SK-N-SH (cell line): ENCODE results near the gene CFDP1.

Source experiments
- CHD2 ChIP-seq: fragments of 150-350 bp; IDR thresholded peaks from 2 replicates; pipeline ENCODE4 v1.6.1; 2018; ENCODE audit warnings: low read length; ENCODE audit not compliant: partially characterized antibody
- CTCF ChIP-seq: fragments of 200-600 bp; sonication (generic); IDR thresholded peaks from 2 replicates; pipeline ENCODE4 v1.6.1; 2017; ENCODE audit warnings: antibody characterized with exemption, mild to moderate bottlenecking, moderate library complexity
- FOSL2 ChIP-seq: IDR thresholded peaks from 2 replicates; pipeline ENCODE4 v1.4.0; 2012; ENCODE audit warnings: low read depth, mild to moderate bottlenecking, moderate library complexity, borderline replicate concordance
- FOXJ3 ChIP-seq: sonication (generic); formaldehyde crosslinking; IDR thresholded peaks from 2 replicates; pipeline ENCODE4 v1.5.1; 2020; ENCODE audit warnings: mild to moderate bottlenecking, missing genetic modification reagents
- GABPA ChIP-seq: IDR thresholded peaks from 2 replicates; pipeline ENCODE4 v1.4.0; 2012; ENCODE audit warnings: low read depth, mild to moderate bottlenecking
- IRF3 ChIP-seq: fragments of 150-350 bp; IDR thresholded peaks from 2 replicates; pipeline ENCODE4 v1.6.1; 2016; ENCODE audit warnings: mild to moderate bottlenecking, low read depth, low read length
- NRF1 ChIP-seq: IDR thresholded peaks from 2 replicates; pipeline ENCODE4 v1.6.1; 2012; ENCODE audit warnings: low read depth, mild to moderate bottlenecking, low read length
- POLR2AphosphoS5 ChIP-seq: IDR thresholded peaks from 2 replicates; pipeline ENCODE4 v1.6.1; 2012; ENCODE audit warnings: low read depth, low read length
- RAD21 ChIP-seq: IDR thresholded peaks from 2 replicates; pipeline ENCODE4 v1.6.1; 2012; ENCODE audit warnings: mild to moderate bottlenecking, low read length
- RCOR1 ChIP-seq: fragments of 150-350 bp; IDR thresholded peaks from 2 replicates; pipeline ENCODE4 v1.6.1; 2017; ENCODE audit warnings: antibody characterized with exemption, low read length
- RFX5 ChIP-seq: IDR thresholded peaks from 2 replicates; pipeline ENCODE4 v1.6.1; 2012; ENCODE audit warnings: mild to moderate bottlenecking, improper control_type of control experiment, low read length
- USF2 ChIP-seq: fragments of 150-350 bp; IDR thresholded peaks from 2 replicates; pipeline ENCODE4 v1.6.1; 2017; ENCODE audit warnings: antibody characterized with exemption, low read length, low read depth, borderline replicate concordance
- YY1 ChIP-seq: IDR thresholded peaks from 2 replicates; pipeline ENCODE4 v1.4.0; 2012; ENCODE audit warnings: low read depth, mild to moderate bottlenecking

GRCh38 chr16:75249441-75249840 is 183.9 kb downstream of the CFDP1 start:
- TF ChIP-seq CHD2 (no peak), RCOR1 (no peak), FOSL2 (no peak), POLR2AphosphoS5 (no peak), IRF3 (no peak), FOXJ3 (CRISPR knock-in tag) (no peak), CTCF (no peak), RFX5 (no peak), YY1 (no peak), NRF1 (no peak), USF2 (no peak), RAD21 (no peak), GABPA (no peak)
